ENCODE data around the gene FAM43A.
A peak's percentile ranks its signal among the peaks of the same experiment; 100 is the strongest.

The FAM43A gene

GRCh38 chr3:194685718-194686413 lies at the start of gene FAM43A:
Gene FAM43A (plus strand): TSS chr3:194685883. CDS start chr3:194686827, 944 bp downstream.
- DNase-seq (ENCODE audit: low read depth): peak; percentile 98
- peak within 1 kb of the TSS; percentile 80 for H3K4me3 ChIP-seq (ENCODE audit: low read depth, low read length)
- TF ChIP-seq CTCF (conservative IDR thresholded peaks at IDR 0.05; ENCODE audit: low read depth, low read length): peak; percentile 50

GRCh38 chr3:194637066-194637465 lies 48.6 kb upstream of the FAM43A start:
- TF ChIP-seq CTCF (conservative IDR thresholded peaks at IDR 0.05; ENCODE audit: low read depth, low read length): no peak
- no peak overlapping the region for H3K4me3 ChIP-seq (ENCODE audit: low read depth, low read length)
- DNase-seq (ENCODE audit: low read depth): no peak

- DNase-seq (ENCODE audit: low read depth): no peak
- TF ChIP-seq CTCF (conservative IDR thresholded peaks at IDR 0.05; ENCODE audit: low read depth, low read length): no peak
Observed at GRCh38 chr3:194637541-194638400, 47.9 kb upstream of the FAM43A start.

GRCh38 chr3:194638991-194639605 lies 46.6 kb upstream of the FAM43A start:
- TF ChIP-seq CTCF (conservative IDR thresholded peaks at IDR 0.05; ENCODE audit: low read depth, low read length): no peak
- DNase-seq (ENCODE audit: low read depth): no peak

More at GRCh38 chr3:194637541-194638400, 47.9 kb upstream of the FAM43A start:
- no peak overlapping the region for H3K4me3 ChIP-seq (ENCODE audit: low read depth, low read length)

GRCh38 chr3:194640829-194641228 lies 44.9 kb upstream of the FAM43A start:
- peak; percentile 62 for TF ChIP-seq CTCF (conservative IDR thresholded peaks at IDR 0.05; ENCODE audit: low read depth, low read length)
- no peak overlapping the region for H3K4me3 ChIP-seq (ENCODE audit: low read depth, low read length)
- peak; percentile 64 for DNase-seq (ENCODE audit: low read depth)

More at GRCh38 chr3:194638991-194639605, 46.6 kb upstream of the FAM43A start:
- H3K4me3 ChIP-seq (ENCODE audit: low read depth, low read length): no peak overlapping the region

- TF ChIP-seq CTCF (conservative IDR thresholded peaks at IDR 0.05; ENCODE audit: low read depth, low read length): no peak
- no peak overlapping the region for H3K4me3 ChIP-seq (ENCODE audit: low read depth, low read length)
- DNase-seq (ENCODE audit: low read depth): no peak
Observed at GRCh38 chr3:194642769-194643168, 42.9 kb upstream of the FAM43A start.
